Pulmonary artery endothelial cell (primary cell): Measurements from ENCODE around the gene FUT8. TPM values are rescaled to one million over a fixed set of nuclear protein-coding genes. Genes with fewer than 3 reads are reported as not detected.
A peak's percentile ranks its signal among the peaks of the same experiment; 100 is the strongest.
"Not testable (repeated sequence)": the region's sequence is repeated elsewhere in the genome, so short reads cannot be mapped to it uniquely, and the experiment has no call there.

Experiments used
- DNase-seq: peaks from one replicate; pipeline ENCODE4 v3.0.0-alpha.2; 2011; ENCODE audit warnings: low read depth, low spot score
- total RNA-seq: library from RNA; depleted of rRNA; stranded (reverse); fragments of >200 nt; gene quantifications from 2 replicates; pipeline ENCODE4 v1.2.3, GENCODE V29; 2014

The FUT8 gene
- total RNA-seq, 1 donor from 2014 or later, result 55.5 TPM

GRCh38 chr14:65704437-65704836, 291.9 kb downstream of the FUT8 start:
- no peak for DNase-seq

DNA sequence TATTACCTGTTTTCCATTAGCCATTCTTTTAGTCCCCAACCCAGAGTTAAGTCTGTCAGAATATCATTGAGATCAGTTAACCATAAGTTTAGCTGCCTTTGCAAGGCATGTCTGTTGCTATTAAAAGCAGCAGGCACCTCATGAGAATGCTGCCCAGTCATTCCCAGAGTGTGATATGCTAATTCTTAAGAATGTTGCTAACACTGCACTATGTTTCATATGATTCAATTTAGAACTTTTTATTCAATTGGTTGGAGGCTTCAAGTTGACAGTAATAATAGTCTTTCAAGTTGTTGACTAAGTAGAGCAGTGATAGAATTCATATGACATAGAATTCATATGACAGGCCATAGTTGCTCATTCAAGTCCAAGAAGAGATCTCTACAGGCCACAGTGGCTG, 292.3 kb downstream of the FUT8 start:
- DNase-seq, result no peak

DNA sequence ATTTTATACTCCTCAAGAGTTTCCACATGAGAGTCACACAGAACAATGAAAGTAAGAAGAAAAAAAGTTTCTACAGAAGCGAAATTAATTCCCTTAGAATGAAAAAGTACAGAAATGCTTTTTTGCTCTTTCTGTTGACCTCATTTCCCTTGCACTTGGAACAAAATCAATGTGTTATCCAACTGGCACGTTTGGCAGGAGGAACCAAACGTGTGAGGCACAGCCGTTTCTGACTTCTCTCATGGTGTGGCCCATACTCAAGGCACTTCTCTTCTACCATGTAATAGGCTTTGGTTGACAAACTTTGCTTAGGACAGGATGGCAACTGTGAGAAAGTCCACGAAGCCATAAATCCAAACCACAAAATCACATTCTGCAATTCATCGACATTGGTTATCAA, 297.0 kb downstream of the FUT8 start:
- peak; percentile 54 for DNase-seq

GRCh38 chr14:65716813-65717212, 304.3 kb downstream of the FUT8 start:
- DNase-seq, result not testable (repeated sequence)

DNA sequence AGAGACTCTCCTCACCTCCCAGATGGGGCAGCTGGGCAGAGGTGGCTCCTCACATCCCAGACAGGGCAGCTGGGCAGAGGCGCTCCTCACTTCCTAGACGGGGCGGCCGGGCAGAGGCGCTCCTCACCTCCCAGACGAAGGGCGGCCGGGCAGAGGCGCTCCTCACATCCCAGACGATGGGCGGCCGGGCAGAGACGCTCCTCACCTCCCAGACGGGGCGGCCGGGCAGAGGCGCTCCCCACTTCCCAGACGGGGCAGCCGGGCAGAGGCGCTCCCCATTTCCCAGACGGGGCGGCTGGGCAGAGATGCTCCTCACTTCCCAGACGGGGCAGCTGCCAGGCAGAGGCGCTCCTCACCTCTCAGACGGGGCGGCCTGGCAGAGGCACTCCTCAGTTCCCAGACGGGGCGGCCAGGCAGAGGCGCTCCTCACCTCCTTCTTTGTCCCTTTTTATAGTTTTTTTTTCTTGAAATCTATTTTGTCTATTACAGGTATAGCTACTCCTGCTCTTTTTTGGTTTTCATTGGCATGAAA, 304.9 kb downstream of the FUT8 start:
- DNase-seq, result not testable (repeated sequence)

- DNase-seq, result no peak
Measured at GRCh38 chr14:65718629-65719028, 306.1 kb downstream of the FUT8 start.

GRCh38 chr14:65720171-65720570, 307.6 kb downstream of the FUT8 start:
- DNase-seq, result no peak

DNA sequence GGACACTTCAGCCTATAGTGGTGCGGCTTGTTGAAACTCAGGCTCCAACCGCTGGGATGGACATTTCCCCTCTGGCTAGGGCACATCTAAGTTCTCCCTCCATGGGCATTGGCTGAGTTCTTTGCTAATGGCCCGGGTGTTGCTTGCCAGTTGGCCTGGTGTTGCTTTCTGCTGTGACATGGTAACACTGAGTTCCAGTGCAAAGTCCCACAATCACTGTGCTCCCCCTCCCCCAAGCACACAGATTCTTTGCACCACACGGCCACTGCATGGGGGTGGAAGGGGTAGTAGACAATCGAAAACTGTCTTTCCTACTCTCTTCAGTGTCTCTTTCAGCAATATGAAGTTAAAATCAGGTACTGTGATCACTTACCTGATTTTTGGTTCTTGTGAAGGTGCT, 308.2 kb downstream of the FUT8 start:
- no peak for DNase-seq

DNA sequence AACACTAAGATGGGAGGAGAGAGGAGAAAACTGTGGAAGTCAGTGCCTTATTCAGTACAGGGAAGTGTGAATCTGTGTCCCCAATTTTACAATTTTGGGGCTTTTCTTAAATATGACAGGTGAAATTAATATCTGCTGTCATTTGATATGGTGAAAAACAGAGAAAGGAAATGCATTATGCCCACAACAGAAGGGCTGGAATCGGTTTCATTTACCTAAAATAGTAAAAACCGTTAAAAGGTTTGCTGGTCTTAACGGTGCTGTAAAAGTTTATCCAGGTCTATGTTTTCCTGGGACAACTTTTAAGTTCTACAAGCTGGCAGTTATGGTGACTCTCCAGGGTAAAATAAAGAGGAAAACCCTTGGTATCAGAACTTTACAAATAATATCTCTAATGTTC, 310.8 kb downstream of the FUT8 start:
- no peak for DNase-seq

- DNase-seq, result no peak
Measured at GRCh38 chr14:65728604-65729003, 316.1 kb downstream of the FUT8 start.

DNA sequence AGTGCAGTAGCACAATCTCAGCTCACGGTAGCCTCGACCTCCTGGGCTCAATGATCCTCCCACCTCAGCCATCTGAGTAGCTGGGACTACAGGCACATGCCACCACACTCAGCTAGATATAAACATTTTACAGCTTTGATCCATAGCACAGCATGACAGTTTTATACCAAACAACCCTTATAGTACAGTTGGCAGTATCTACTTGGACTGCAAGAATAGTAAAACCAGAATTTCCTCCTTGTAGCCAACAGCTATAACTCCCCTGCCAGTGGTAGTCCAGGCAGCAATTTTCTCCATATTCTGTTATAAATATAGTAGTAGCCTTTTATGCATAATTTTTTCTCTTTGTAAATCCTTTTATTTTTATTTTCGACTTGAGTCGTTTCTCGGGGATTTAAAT, 317.0 kb downstream of the FUT8 start:
- no peak for DNase-seq

GRCh38 chr14:65731933-65732506, 319.5 kb downstream of the FUT8 start:
- DNase-seq, result no peak

DNA sequence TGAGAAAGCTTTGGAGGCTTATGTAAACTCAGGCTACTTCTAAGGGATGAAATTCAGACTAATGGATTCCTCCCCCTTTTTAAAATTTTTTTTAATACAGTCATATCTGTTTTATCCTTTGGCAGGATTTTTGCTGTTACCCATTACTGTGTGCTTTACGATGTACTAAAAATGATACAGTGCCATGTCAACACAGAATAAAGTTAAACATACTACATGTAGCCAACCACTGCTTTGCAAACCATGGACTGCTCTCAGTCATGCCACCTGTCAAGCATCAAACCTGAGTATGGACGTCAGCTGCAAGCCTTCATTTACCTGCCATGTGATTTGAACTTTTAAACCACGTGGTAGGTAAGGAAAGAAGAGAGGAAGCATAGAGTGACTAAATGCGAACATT, 325.8 kb downstream of the FUT8 start:
- DNase-seq, result no peak

- DNase-seq, result no peak
Measured at GRCh38 chr14:65745396-65746190, 333.1 kb downstream of the FUT8 start.

- no peak for DNase-seq
Measured at GRCh38 chr14:65748796-65749195, 336.3 kb downstream of the FUT8 start.

DNA sequence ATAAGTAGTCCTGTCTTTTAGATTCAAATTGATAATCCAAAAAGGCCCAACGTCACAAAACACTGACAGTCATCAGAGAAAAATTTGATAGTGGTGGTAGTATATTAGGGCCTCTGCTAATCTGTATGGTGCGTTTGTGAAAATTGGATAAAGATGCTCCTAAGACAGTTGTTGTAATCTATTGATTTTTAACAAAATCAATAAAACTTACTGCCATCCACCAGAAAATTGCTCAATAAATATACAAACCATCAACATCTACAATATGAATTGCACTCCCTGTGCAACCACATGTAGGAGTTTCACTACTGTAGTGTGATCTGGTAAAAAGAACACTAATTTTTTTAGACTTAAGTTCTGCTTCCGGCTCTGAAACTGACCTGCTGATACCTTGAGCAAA, 336.8 kb downstream of the FUT8 start:
- DNase-seq, result no peak

DNA sequence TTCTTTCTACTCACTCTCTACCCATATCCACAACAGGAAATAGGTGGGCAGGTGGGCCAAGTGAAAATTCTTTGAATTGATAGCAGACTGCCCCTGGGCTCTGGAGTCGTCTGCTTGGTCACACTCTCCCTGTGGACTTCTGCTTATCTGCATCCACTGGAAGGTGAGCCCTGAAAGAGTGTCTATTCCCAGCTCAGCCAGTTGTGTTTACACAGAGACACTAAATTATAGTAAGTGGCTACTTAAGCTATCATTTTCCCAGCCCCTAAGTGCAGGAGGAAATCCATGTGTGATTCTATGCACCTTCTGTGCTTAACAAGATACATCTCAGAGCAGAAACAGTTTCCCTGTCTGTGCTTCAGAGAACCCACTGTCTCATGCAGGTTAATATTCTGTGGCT, 338.4 kb downstream of the FUT8 start:
- no peak for DNase-seq

GRCh38 chr14:65751510-65751909, 339.0 kb downstream of the FUT8 start:
- no peak for DNase-seq

DNA sequence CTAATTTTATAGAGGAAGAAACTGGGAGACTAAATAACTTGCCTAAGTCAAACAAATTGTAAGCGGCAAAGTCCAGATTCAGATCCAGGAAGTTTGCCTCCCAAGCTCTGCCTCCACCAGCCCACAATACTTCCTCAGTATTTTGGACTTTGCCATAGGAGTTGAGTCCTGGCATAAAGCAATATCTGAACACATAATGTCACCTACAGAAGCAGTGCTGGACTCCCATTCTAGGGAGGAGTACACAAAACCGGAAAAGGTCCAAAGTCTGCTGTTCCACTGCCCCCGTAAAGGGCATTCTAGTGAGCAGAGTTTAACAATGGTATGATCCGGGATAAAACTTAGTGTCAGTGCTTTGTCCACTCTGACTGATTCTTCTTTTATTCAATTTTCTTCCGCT, 340.5 kb downstream of the FUT8 start:
- DNase-seq, result no peak

- no peak for DNase-seq
Measured at GRCh38 chr14:65755331-65755730, 342.8 kb downstream of the FUT8 start.

DNA sequence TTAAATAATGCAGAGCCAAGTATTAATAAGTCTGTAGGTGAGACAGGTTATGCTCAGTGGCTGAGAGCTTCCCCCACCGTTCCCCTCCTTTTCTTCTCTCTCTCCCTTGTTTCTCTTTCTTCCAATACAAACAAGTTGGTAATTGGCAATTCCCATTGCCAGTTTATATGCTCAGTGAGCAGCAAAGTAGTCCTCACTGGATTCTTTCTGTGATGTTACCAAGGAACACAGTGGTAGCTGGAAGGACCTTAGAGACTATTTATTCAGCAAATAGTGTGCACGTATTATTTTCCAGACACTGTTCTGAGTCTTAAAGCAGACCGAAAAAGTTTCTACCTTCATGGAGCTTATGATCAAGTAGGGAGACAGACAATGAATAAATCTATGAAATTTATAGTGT, 344.4 kb downstream of the FUT8 start:
- no peak for DNase-seq

DNA sequence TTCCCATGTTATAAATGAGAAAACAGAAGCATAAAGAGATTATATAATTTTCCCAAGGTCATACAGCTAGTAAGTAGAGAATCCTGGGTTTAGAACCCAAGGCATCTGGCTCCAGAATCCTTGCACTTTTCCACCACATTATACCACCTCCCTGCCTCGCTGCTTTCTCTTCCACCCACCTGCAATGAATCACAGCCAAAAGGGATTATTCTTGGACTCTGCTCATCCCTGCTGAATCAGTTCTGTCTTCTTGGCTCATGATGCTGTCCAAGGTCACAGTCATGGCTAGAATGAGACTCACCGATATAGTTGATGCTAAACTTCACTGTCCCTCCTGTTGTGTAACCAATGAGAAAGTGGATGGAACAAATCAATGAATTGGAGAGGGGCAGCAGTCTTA, 356.6 kb downstream of the FUT8 start:
- DNase-seq, result no peak

- no peak for DNase-seq
Measured at GRCh38 chr14:65770681-65771080, 358.2 kb downstream of the FUT8 start.
